Suprapubic skin (tissue), 4 donors: Measurements from ENCODE around the gene TRAF3IP1. TPM values are rescaled to one million over a fixed set of nuclear protein-coding genes. Genes with fewer than 3 reads are reported as not detected.
A peak's percentile ranks its signal among the peaks of the same experiment; 100 is the strongest.
"Not testable (repeated sequence)": the region's sequence is repeated elsewhere in the genome, so short reads cannot be mapped to it uniquely, and the experiment has no call there.

Source experiments
- DNase-seq, 2 donors: peaks; one replicate each; pipeline ENCODE4 v3.0.0-alpha.2; 2019; ENCODE audit warnings: low spot score in 2 of 2
- H3K27ac ChIP-seq: fragments of 200-600 bp; sonication (generic); one replicate; pipeline ENCODE4 v1.5.1; 2019
- H3K27me3 ChIP-seq: fragments of 200-600 bp; sonication (generic); one replicate; pipeline ENCODE4 v1.5.1; 2019
- H3K36me3 ChIP-seq: fragments of 200-600 bp; sonication (generic); one replicate; pipeline ENCODE4 v1.5.1; 2019
- H3K4me1 ChIP-seq: fragments of 200-600 bp; sonication (generic); one replicate; pipeline ENCODE4 v1.5.1; 2019
- H3K4me3 ChIP-seq: fragments of 200-600 bp; sonication (generic); one replicate; pipeline ENCODE4 v1.5.1; 2019; ENCODE audit warnings: mild to moderate bottlenecking
- H3K9me3 ChIP-seq: fragments of 200-600 bp; sonication (generic); one replicate; pipeline ENCODE4 v1.5.1; 2019
- CTCF ChIP-seq, 2 donors: fragments of 200-600 bp in 1 of 2; fragments of 450-650 bp in 1 of 2; sonication (generic) in 1 of 2; IDR thresholded peaks; one replicate each; pipeline ENCODE4 v1.5.1; 2016 to 2019; ENCODE audit warnings: antibody characterized with exemption in 2 of 2, mild to moderate bottlenecking in 1 of 2, moderate library complexity in 1 of 2
- EP300 ChIP-seq: sonication (generic); formaldehyde crosslinking; IDR thresholded peaks from one replicate; pipeline ENCODE4 v1.6.1; 2017; ENCODE audit warnings: antibody characterized with exemption
- POLR2A ChIP-seq, 2 donors: fragments of 450-650 bp; IDR thresholded peaks; one replicate each; pipeline ENCODE4 v1.6.1; 2017; ENCODE audit warnings: antibody characterized with exemption in 2 of 2, mild to moderate bottlenecking in 2 of 2, moderate library complexity in 2 of 2
- POLR2AphosphoS5 ChIP-seq, 3 donors: sonication (generic); formaldehyde crosslinking; IDR thresholded peaks; one replicate each; pipeline ENCODE4 v1.6.1; 2017; ENCODE audit warnings: antibody characterized with exemption in 3 of 3
- WGBS: methylation state at CpG from one replicate; pipeline ENCODE4 v1.1.5; 2018; 5-methylcytosine and 5-hydroxymethylcytosine counted together
- total RNA-seq, 4 donors: library from RNA; depleted of rRNA; stranded (reverse); fragments of >200 nt; gene quantifications; one replicate each; pipeline ENCODE4 v1.1.0, GENCODE V29; 2016

The TRAF3IP1 gene
- total RNA-seq = 10 to 100 TPM; 10.2 to 15.4 (median 10.6) TPM

- Histone ChIP-seq H3K4me3 (peak within 1 kb of the TSS; percentile 93), H3K27ac (peak within 1 kb of the TSS; percentile 75), H3K36me3 (no peaks in the 10 kb centered on the region), H3K27me3 (no peaks in the 10 kb centered on the region), H3K4me1 (peaks cover 21% of the 10 kb centered on the region), H3K9me3 (no peaks in the 10 kb centered on the region)
- TF ChIP-seq EP300 = no peak
- TF ChIP-seq POLR2AphosphoS5 (IDR thresholded peaks at IDR 0.05) = no peak
- TF ChIP-seq CTCF (IDR thresholded peaks at IDR 0.05) = no peak
- peak; percentile 94 to 96 for DNase-seq
- WGBS = 0% methylated on average over 3 of the region's 58 CpGs
These were observed at the start of gene TRAF3IP1 for GRCh38 chr2:238320246-238320647. Gene TRAF3IP1 (plus strand): TSS chr2:238320518. CDS start chr2:238320663, 145 bp downstream.

GRCh38 chr2:238270606-238271005 lies 49.7 kb upstream of the TRAF3IP1 start:
- Histone ChIP-seq H3K9me3 (no peaks in the 10 kb centered on the region), H3K4me1 (peaks cover 3% of the 10 kb centered on the region), H3K27me3 (no peaks in the 10 kb centered on the region), H3K27ac (no peak overlapping the region), H3K4me3 (no peak overlapping the region), H3K36me3 (peaks cover 84% of the 10 kb centered on the region)
- WGBS = 85% methylated on average over 5 of the region's 9 CpGs
- no peak for DNase-seq
- TF ChIP-seq POLR2AphosphoS5 (IDR thresholded peaks at IDR 0.05) (no peak), EP300 (no peak), CTCF (IDR thresholded peaks at IDR 0.05) (no peak), POLR2A (IDR thresholded peaks at IDR 0.05) (no peak)

- 76% methylated on average over 13 of the region's 13 CpGs for WGBS
- TF ChIP-seq POLR2AphosphoS5 (IDR thresholded peaks at IDR 0.05) (no peak), EP300 (no peak), POLR2A (IDR thresholded peaks at IDR 0.05) (no peak), CTCF (IDR thresholded peaks at IDR 0.05) (no peak)
- Histone ChIP-seq H3K4me3 (no peak overlapping the region), H3K27me3 (no peaks in the 10 kb centered on the region), H3K4me1 (peaks cover 3% of the 10 kb centered on the region), H3K36me3 (peaks cover 89% of the 10 kb centered on the region), H3K9me3 (no peaks in the 10 kb centered on the region), H3K27ac (no peak overlapping the region)
- no peak for DNase-seq
These were observed 49.2 kb upstream of the TRAF3IP1 start for GRCh38 chr2:238271061-238271554.

- not testable (repeated sequence) for DNase-seq, H3K27ac ChIP-seq, H3K4me3 ChIP-seq, H3K27me3 ChIP-seq, H3K4me1 ChIP-seq, H3K9me3 ChIP-seq
- WGBS = 70% methylated on average over 8 of the region's 8 CpGs
- peaks cover 92% of the 10 kb centered on the region for H3K36me3 ChIP-seq
These were observed 48.6 kb upstream of the TRAF3IP1 start for GRCh38 chr2:238271686-238272085.

GRCh38 chr2:238272156-238272555 lies 48.2 kb upstream of the TRAF3IP1 start:
- no peak for DNase-seq
- Histone ChIP-seq H3K27me3 (no peaks in the 10 kb centered on the region), H3K27ac (no peak overlapping the region), H3K4me3 (no peak overlapping the region), H3K9me3 (no peaks in the 10 kb centered on the region), H3K4me1 (peaks cover 3% of the 10 kb centered on the region), H3K36me3 (peaks cover 94% of the 10 kb centered on the region)
- TF ChIP-seq POLR2A (IDR thresholded peaks at IDR 0.05) = no peak
- TF ChIP-seq EP300 = no peak
- no peak for TF ChIP-seq CTCF (IDR thresholded peaks at IDR 0.05)
- TF ChIP-seq POLR2AphosphoS5 (IDR thresholded peaks at IDR 0.05) = no peak
- 100% methylated on average over 2 of the region's 4 CpGs for WGBS

- WGBS = 88% methylated on average over 10 of the region's 10 CpGs
- DNase-seq, H3K27ac ChIP-seq, H3K4me3 ChIP-seq, H3K4me1 ChIP-seq, H3K27me3 ChIP-seq, H3K9me3 ChIP-seq: not testable (repeated sequence)
- peaks cover 88% of the 10 kb centered on the region for H3K36me3 ChIP-seq
These were observed 46.9 kb upstream of the TRAF3IP1 start for GRCh38 chr2:238273433-238273832.
